HepG2 (cell line): ENCODE measurements around the gene ALLC. TPM values are rescaled to one million over a fixed set of nuclear protein-coding genes. Genes with fewer than 3 reads are reported as not detected.

ENCODE experiments used
- ATAC-seq: fragments of 200-7000 bp; cut with Tn5 transposase; 3 replicates; pipeline ENCODE4 v1.9.1; 2020; ENCODE audit warnings: mild to moderate bottlenecking, moderate library complexity
- BruUV-seq: library from RNA; stranded (reverse); fragments of 400-500 nt; replicated peaks from 2 replicates; lab custom pipeline; 2021; lab: Mats Ljungman, UMichigan
- CTCF ChIA-PET: fragments of 300-600 bp; formaldehyde crosslinking; extraction: SDS; loops from one replicate; lab custom pipeline; 2021; ENCODE audit warnings: low total read pairs, inconsistent platforms, low intra/inter-chr PET ratio; lab: Yijun Ruan, JAX
- POLR2A ChIA-PET: fragments of 350-600 bp; sonication (Branson Sonifier 250); formaldehyde crosslinking; loops from one replicate; lab custom pipeline; 2020; ENCODE audit warnings: antibody characterized with exemption, inconsistent platforms; lab: Yijun Ruan, JAX
- DNase-seq: peaks from one replicate; pipeline ENCODE4 v3.0.0-alpha.2; 2015; ENCODE audit warnings: low spot score
- FAIRE-seq: peaks from 3 replicates; lab custom pipeline; 2011; peaks lifted over from hg19 to GRCh38; lab: Jason Lieb, UNC
- H2AFZ ChIP-seq: one replicate; pipeline ENCODE4 v1.6.1; 2011; ENCODE audit warnings: low read length, inconsistent platforms
- H3K27ac ChIP-seq: fragments of 300-600 bp; 3 replicates; pipeline ENCODE4 v1.8.0; 2011; ENCODE audit warnings: mixed run types, mild to moderate bottlenecking, mixed read lengths, low read length, inconsistent platforms; ENCODE audit not compliant: insufficient read depth; ENCODE audit errors: extremely low read length
- H3K27me3 ChIP-seq, 2 experiments: fragments of 200-600 bp in 1 of 2; 2 replicates in 1 of 2; 3 replicates in 1 of 2; pipeline versions ENCODE4 v1.6.0 to v1.8.0; 2011; ENCODE audit warnings: low read length in 2 of 2, mild to moderate bottlenecking in 2 of 2, moderate library complexity in 2 of 2, inconsistent platforms in 1 of 2; ENCODE audit not compliant: insufficient read depth in 2 of 2, control insufficient read depth in 1 of 2
- H3K36me3 ChIP-seq, 2 experiments: fragments of 200-600 bp in 1 of 2; replicated peaks in 1 of 2; 2 replicates in 1 of 2; 3 replicates in 1 of 2; pipeline versions ENCODE4 v1.5.1 to v1.8.0; 2011; ENCODE audit warnings: low read length in 2 of 2, inconsistent platforms in 1 of 2; ENCODE audit not compliant: insufficient read depth in 2 of 2, control insufficient read depth in 1 of 2
- H3K4me1 ChIP-seq: 2 replicates; pipeline ENCODE4 v1.5.1; 2012; ENCODE audit warnings: low read length, inconsistent platforms; ENCODE audit not compliant: insufficient read depth
- H3K4me2 ChIP-seq: 2 replicates; pipeline ENCODE4 v1.6.0; 2011; ENCODE audit warnings: low read depth, low read length, inconsistent platforms
- H3K4me3 ChIP-seq, 3 experiments: fragments of 200-600 bp in 1 of 3; sonication (generic), shearing (Covaris generic) in 1 of 3; replicated peaks in 1 of 3; 2 replicates each; pipeline ENCODE4 v1.5.1; 2011 to 2016; ENCODE audit warnings: low read length in 3 of 3, inconsistent platforms in 2 of 3, low read depth in 2 of 3, mild to moderate bottlenecking in 2 of 3, control low read depth in 1 of 3, mixed read lengths in 1 of 3; ENCODE audit not compliant: insufficient read depth in 1 of 3
- H3K79me2 ChIP-seq: one replicate; pipeline ENCODE4 v1.6.1; 2011; ENCODE audit warnings: low read length, inconsistent platforms; ENCODE audit not compliant: insufficient read depth
- H3K9ac ChIP-seq: 2 replicates; pipeline ENCODE4 v1.6.0; 2011; ENCODE audit warnings: mild to moderate bottlenecking, low read depth, low read length, inconsistent platforms; ENCODE audit not compliant: insufficient read depth
- H3K9me3 ChIP-seq: 2 replicates; pipeline ENCODE4 v1.5.1; 2012; ENCODE audit warnings: mild to moderate bottlenecking, low read length
- H4K20me1 ChIP-seq: 2 replicates; pipeline ENCODE4 v1.6.0; 2011; ENCODE audit warnings: inconsistent platforms, mild to moderate bottlenecking, low read length, moderate library complexity; ENCODE audit not compliant: insufficient read depth
- KDM5A ChIP-seq: fragments of 200-600 bp; sonication (generic); IDR thresholded peaks from 2 replicates; pipeline ENCODE4 v1.7.0; 2018; ENCODE audit warnings: antibody characterized with exemption, mild to moderate bottlenecking, low read length, borderline replicate concordance
- PATZ1 ChIP-seq: sonication (generic); formaldehyde crosslinking; IDR thresholded peaks from 2 replicates; pipeline ENCODE4 v1.4.0; 2020; ENCODE audit warnings: missing genetic modification reagents
- PHF8 ChIP-seq: sonication (generic); formaldehyde crosslinking; IDR thresholded peaks from 2 replicates; pipeline ENCODE4 v1.5.0; 2020; ENCODE audit warnings: missing genetic modification reagents
- RAD51 ChIP-seq: fragments of 450-650 bp; IDR thresholded peaks from 2 replicates; pipeline ENCODE4 v1.6.1; 2016; ENCODE audit warnings: borderline replicate concordance
- RORA ChIP-seq: sonication (generic); formaldehyde crosslinking; IDR thresholded peaks from 2 replicates; pipeline ENCODE4 v1.5.0; 2020; ENCODE audit warnings: mild to moderate bottlenecking, missing genetic modification reagents, moderate library complexity
- SOX6 ChIP-seq, 2 experiments: fragments of 450-650 bp in 1 of 2; sonication (generic) in 1 of 2; formaldehyde crosslinking in 1 of 2; IDR thresholded peaks; 2 replicates each; pipeline versions ENCODE4 v1.4.0 to v1.6.1; 2017 to 2020; ENCODE audit warnings: antibody characterized with exemption in 1 of 2, mild to moderate bottlenecking in 1 of 2, missing genetic modification reagents in 1 of 2
- SRSF4 ChIP-seq: fragments of 200-400 bp; formaldehyde crosslinking; IDR thresholded peaks from one replicate; pipeline ENCODE4 v1.6.1; 2018; ENCODE audit warnings: mild to moderate bottlenecking, low read depth, low read length, moderate library complexity; ENCODE audit not compliant: poor library complexity, severe bottlenecking
- TOE1 ChIP-seq: sonication (generic); formaldehyde crosslinking; IDR thresholded peaks from 2 replicates; pipeline ENCODE4 v1.4.0; 2020; ENCODE audit warnings: mild to moderate bottlenecking, missing genetic modification reagents
- ZNF121 ChIP-seq: sonication (generic); formaldehyde crosslinking; IDR thresholded peaks from 2 replicates; pipeline ENCODE4 v1.5.0; 2020; ENCODE audit warnings: mild to moderate bottlenecking, missing genetic modification reagents
- ZNF556 ChIP-seq: sonication (generic); formaldehyde crosslinking; IDR thresholded peaks from 2 replicates; pipeline ENCODE4 v1.4.0; 2020; ENCODE audit warnings: mild to moderate bottlenecking, missing genetic modification reagents, borderline replicate concordance
- ZNF562 ChIP-seq: sonication (generic); formaldehyde crosslinking; IDR thresholded peaks from 2 replicates; pipeline ENCODE4 v1.8.0; 2022; ENCODE audit warnings: missing genetic modification reagents, borderline replicate concordance
- ZNF629 ChIP-seq: sonication (generic); formaldehyde crosslinking; conservative IDR thresholded peaks from 2 replicates; pipeline ENCODE4 v1.5.0; 2020; ENCODE audit warnings: missing genetic modification reagents
- ZNF776 ChIP-seq: sonication (generic); formaldehyde crosslinking; IDR thresholded peaks from 2 replicates; pipeline ENCODE4 v1.4.0; 2020; ENCODE audit warnings: mild to moderate bottlenecking, missing genetic modification reagents
- ZNF781 ChIP-seq: sonication (generic); formaldehyde crosslinking; IDR thresholded peaks from 2 replicates; pipeline ENCODE4 v1.5.1; 2020; ENCODE audit warnings: borderline replicate concordance, mild to moderate bottlenecking, missing genetic modification reagents; ENCODE audit errors: not compliant biosample characterization
- ZNF878 ChIP-seq: sonication (generic); formaldehyde crosslinking; IDR thresholded peaks from 2 replicates; pipeline ENCODE4 v1.8.1; 2023; ENCODE audit warnings: mild to moderate bottlenecking, missing genetic modification reagents, moderate library complexity
- WGBS: methylation state at CpG from one replicate; pipeline ENCODE4 v1.1.6; 2017; ENCODE audit warnings: low lambda C conversion rate; 5-methylcytosine and 5-hydroxymethylcytosine counted together
- in situ Hi-C: cut with HindIII; loops from 2 replicates; pipeline ENCODE4 v1.10.0; 2017; ENCODE audit warnings: low pct_unique_long_range_greater_than_20kb; ENCODE audit not compliant: extremely low pct_ligation_motif_present
- intact Hi-C: fragments of 100-400 bp; cut with micrococcal nuclease; formaldehyde crosslinking; loops from one replicate; pipeline ENCODE4 v1.10.0; 2022; ENCODE audit not compliant: unreplicated experiment
- polyA plus RNA-seq, 8 experiments: library from polyadenylated mRNA; depleted of rRNA in 3 of 8; stranded (reverse) in 7 of 8; unstranded in 1 of 8; fragments of >200 nt; fragmentation: Illumina TruSeq in 4 of 8; extraction: Trizol in 4 of 8; gene quantifications; 2 replicates each; pipeline versions ENCODE4 v1.2.1 to v1.2.3, GENCODE V29; 2011 to 2016; ENCODE audit warnings: low read depth in 4 of 8, missing spikeins in 1 of 8, mixed read lengths in 1 of 8; ENCODE audit not compliant: insufficient read depth in 1 of 8
- total RNA-seq, 5 experiments: library from RNA; depleted of rRNA; stranded (reverse); fragments of >200 nt; fragmentation: Illumina TruSeq; extraction: Trizol; gene quantifications; 2 replicates each; pipeline ENCODE4 v1.2.3, GENCODE V29; 2016; ENCODE audit warnings: low read depth in 1 of 5
- TF ChIP-seq, protein P1 (sequence below): sonication (generic); formaldehyde crosslinking; IDR thresholded peaks from 2 replicates; pipeline ENCODE4 v1.4.0; 2020; ENCODE audit warnings: mild to moderate bottlenecking, missing genetic modification reagents
- TF ChIP-seq, protein P2 (sequence below): sonication (generic); formaldehyde crosslinking; IDR thresholded peaks from 2 replicates; pipeline ENCODE4 v1.4.0; 2020; ENCODE audit warnings: missing genetic modification reagents, borderline replicate concordance

Gene ALLC
- total and polyA plus RNA-seq, 2 of the 13 experiments (the other 11 are each of a cell fraction or from before 2014, with no cell fraction given): 0.08 to 0.11 TPM

DNA sequence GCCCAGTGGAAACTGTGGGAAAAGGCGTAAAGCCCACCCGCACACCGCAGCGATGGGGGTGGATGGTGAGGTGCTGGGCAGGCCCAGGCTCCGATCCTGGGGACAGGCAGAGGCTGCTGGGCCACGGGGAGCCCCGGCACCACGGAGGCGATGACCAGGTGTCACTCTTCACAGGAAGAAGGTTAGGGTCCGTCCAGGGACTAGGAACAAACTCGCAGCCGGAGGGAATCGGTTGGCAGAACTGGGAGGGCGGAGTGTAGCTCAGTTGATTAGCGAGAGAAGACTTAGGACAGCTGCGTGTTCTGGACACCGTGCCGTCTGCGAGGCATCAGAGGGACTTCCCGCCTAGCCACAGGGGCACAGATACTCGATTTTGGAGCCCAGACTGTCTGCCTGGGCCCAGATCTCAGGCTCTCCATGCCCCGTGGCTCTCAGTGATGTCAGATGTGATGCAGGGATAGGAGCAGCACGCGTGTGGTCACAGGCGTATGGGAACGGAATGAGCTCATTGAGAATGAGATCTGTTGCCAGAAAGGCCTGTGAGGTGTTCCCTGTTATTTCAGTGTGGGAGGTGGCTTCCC is 16.1 kb upstream of the ALLC start:
- H3K9ac ChIP-seq: no peak overlapping the region
- H3K27me3 ChIP-seq: peaks cover 0 to 9% of the 10 kb centered on the region in 2 experiments; a peak in 3 of 5 replicates
- H3K27ac ChIP-seq: no peak overlapping the region
- intact Hi-C loops (no loop called here), in situ Hi-C loops (no loop called here)
- CTCF ChIA-PET: no interaction called here
- H3K4me3 ChIP-seq: no peak overlapping the region
- 74% methylated on average over 26 of the region's 26 CpGs for WGBS
- ATAC-seq (no peak), DNase-seq (no peak), FAIRE-seq (no peak)
- H3K36me3 ChIP-seq: no peaks in the 10 kb centered on the region
- H3K9me3 ChIP-seq: no peaks in the 10 kb centered on the region
- peaks cover 21% of the 10 kb centered on the region for H3K4me1 ChIP-seq
- no TSS peak for BruUV-seq
- POLR2A ChIA-PET: no interaction called here
- no peaks in the 10 kb centered on the region for H3K79me2 ChIP-seq
- no peaks in the 10 kb centered on the region for H4K20me1 ChIP-seq
- no peak overlapping the region for H3K4me2 ChIP-seq
- H2AFZ ChIP-seq: no peak overlapping the region
- no peak for TF ChIP-seq RORA (CRISPR knock-in tag)
- TF ChIP-seq SOX6 (IDR thresholded peaks at IDR 0.05): no peak
- no peak for TF ChIP-seq SOX6 (CRISPR knock-in tag; IDR thresholded peaks at IDR 0.05)
- no peak for TF ChIP-seq KDM5A
- no peak for TF ChIP-seq PHF8 (CRISPR knock-in tag)
- no peak for TF ChIP-seq ZNF556 (CRISPR knock-in tag)
- TF ChIP-seq ZNF121: no peak
- TF ChIP-seq ZNF562 (CRISPR knock-in tag): no peak
- TF ChIP-seq ZNF781: no peak
- TF ChIP-seq, protein P1, sequence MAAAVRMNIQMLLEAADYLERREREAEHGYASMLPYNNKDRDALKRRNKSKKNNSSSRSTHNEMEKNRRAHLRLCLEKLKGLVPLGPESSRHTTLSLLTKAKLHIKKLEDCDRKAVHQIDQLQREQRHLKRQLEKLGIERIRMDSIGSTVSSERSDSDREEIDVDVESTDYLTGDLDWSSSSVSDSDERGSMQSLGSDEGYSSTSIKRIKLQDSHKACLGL (CRISPR knock-in tag): no peak
- no peak for TF ChIP-seq SRSF4
- no peak for TF ChIP-seq RAD51
- no peak for TF ChIP-seq TOE1 (CRISPR knock-in tag)
- TF ChIP-seq PATZ1 (CRISPR knock-in tag): no peak
- TF ChIP-seq ZNF629 (CRISPR knock-in tag): no peak
- no peak for TF ChIP-seq ZNF776
- TF ChIP-seq, protein P2, sequence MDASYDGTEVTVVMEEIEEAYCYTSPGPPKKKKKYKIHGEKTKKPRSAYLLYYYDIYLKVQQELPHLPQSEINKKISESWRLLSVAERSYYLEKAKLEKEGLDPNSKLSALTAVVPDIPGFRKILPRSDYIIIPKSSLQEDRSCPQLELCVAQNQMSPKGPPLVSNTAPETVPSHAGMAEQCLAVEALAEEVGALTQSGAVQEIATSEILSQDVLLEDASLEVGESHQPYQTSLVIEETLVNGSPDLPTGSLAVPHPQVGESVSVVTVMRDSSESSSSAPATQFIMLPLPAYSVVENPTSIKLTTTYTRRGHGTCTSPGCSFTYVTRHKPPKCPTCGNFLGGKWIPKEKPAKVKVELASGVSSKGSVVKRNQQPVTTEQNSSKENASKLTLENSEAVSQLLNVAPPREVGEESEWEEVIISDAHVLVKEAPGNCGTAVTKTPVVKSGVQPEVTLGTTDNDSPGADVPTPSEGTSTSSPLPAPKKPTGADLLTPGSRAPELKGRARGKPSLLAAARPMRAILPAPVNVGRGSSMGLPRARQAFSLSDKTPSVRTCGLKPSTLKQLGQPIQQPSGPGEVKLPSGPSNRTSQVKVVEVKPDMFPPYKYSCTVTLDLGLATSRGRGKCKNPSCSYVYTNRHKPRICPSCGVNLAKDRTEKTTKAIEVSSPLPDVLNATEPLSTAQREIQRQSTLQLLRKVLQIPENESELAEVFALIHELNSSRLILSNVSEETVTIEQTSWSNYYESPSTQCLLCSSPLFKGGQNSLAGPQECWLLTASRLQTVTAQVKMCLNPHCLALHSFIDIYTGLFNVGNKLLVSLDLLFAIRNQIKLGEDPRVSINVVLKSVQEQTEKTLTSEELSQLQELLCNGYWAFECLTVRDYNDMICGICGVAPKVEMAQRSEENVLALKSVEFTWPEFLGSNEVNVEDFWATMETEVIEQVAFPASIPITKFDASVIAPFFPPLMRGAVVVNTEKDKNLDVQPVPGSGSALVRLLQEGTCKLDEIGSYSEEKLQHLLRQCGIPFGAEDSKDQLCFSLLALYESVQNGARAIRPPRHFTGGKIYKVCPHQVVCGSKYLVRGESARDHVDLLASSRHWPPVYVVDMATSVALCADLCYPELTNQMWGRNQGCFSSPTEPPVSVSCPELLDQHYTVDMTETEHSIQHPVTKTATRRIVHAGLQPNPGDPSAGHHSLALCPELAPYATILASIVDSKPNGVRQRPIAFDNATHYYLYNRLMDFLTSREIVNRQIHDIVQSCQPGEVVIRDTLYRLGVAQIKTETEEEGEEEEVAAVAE: no peak
- TF ChIP-seq ZNF878: no peak
